SK-N-SH (cell line): ENCODE data around the gene TPH2. TPM values are rescaled to one million over a fixed set of nuclear protein-coding genes. Genes with fewer than 3 reads are reported as not detected.

Experiments used
- CTCF ChIA-PET: fragments of 300-600, 350-600 bp; formaldehyde crosslinking; extraction: SDS; loops from one replicate; lab custom pipeline; 2021; lab: Yijun Ruan, JAX
- POLR2A ChIA-PET: fragments of 350-600 bp; sonication (Branson Sonifier 250); formaldehyde crosslinking; extraction: SDS; loops from one replicate; lab custom pipeline; 2020; ENCODE audit warnings: antibody characterized with exemption, inconsistent platforms; lab: Yijun Ruan, JAX
- DNase-seq: peaks from one replicate; pipeline ENCODE4 v3.0.0; 2012
- H2AFZ ChIP-seq: fragments of 200-600 bp; sonication (generic); 2 replicates; pipeline ENCODE4 v1.8.1; 2016; ENCODE audit warnings: antibody characterized with exemption, mild to moderate bottlenecking, low read depth
- H3F3A ChIP-seq: fragments of 200-600 bp; sonication (generic); replicated peaks from 2 replicates; pipeline ENCODE3; 2016; ENCODE audit warnings: antibody characterized with exemption, mild to moderate bottlenecking; ENCODE audit not compliant: insufficient read depth
- H3K27ac ChIP-seq, 2 experiments: fragments of 200-500 bp in 1 of 2; fragments of 200-600 bp in 1 of 2; sonication (Bioruptor generic) in 1 of 2; sonication (generic), shearing (Covaris generic) in 1 of 2; 2 replicates each; pipeline versions ENCODE4 v1.5.1 to v1.6.1; 2014 to 2016; ENCODE audit warnings: low read depth in 2 of 2, inconsistent platforms in 1 of 2, low read length in 1 of 2, mild to moderate bottlenecking in 1 of 2, mixed read lengths in 1 of 2
- H3K27me3 ChIP-seq: fragments of 200-600 bp; sonication (generic), shearing (Covaris generic); 2 replicates; pipeline ENCODE4 v1.6.1; 2016; ENCODE audit warnings: mixed run types; ENCODE audit not compliant: insufficient read depth
- H3K36me3 ChIP-seq, 2 experiments: fragments of 200-500 bp in 1 of 2; fragments of 200-600 bp in 1 of 2; sonication (Bioruptor generic) in 1 of 2; sonication (generic) in 1 of 2; replicated peaks in 1 of 2; 2 replicates each; pipeline versions ENCODE3 to v1.5.1; 2014 to 2016; ENCODE audit warnings: low read length in 1 of 2, mild to moderate bottlenecking in 1 of 2; ENCODE audit not compliant: insufficient read depth in 2 of 2, control insufficient read depth in 1 of 2
- H3K4me1 ChIP-seq, 2 experiments: fragments of 200-500 bp in 1 of 2; fragments of 200-600 bp in 1 of 2; sonication (Bioruptor generic) in 1 of 2; sonication (generic), shearing (Covaris generic) in 1 of 2; 2 replicates each; pipeline versions ENCODE4 v1.5.1 to v1.6.1; 2014 to 2016; ENCODE audit warnings: low read depth in 1 of 2, low read length in 1 of 2, mixed run types in 1 of 2; ENCODE audit not compliant: insufficient read depth in 2 of 2, control insufficient read depth in 1 of 2
- H3K4me2 ChIP-seq: fragments of 200-600 bp; sonication (generic), shearing (Covaris generic); 2 replicates; pipeline ENCODE4 v1.6.1; 2017; ENCODE audit warnings: mixed run types
- H3K4me3 ChIP-seq, 2 experiments: fragments of 200-500 bp in 1 of 2; fragments of 200-600 bp in 1 of 2; sonication (Bioruptor generic) in 1 of 2; sonication (generic), shearing (Covaris generic) in 1 of 2; 2 replicates each; pipeline versions ENCODE4 v1.5.1 to v1.8.1; 2014 to 2016; ENCODE audit warnings: low read depth in 2 of 2, inconsistent platforms in 1 of 2, low read length in 1 of 2, mild to moderate bottlenecking in 1 of 2, mixed read lengths in 1 of 2, moderate library complexity in 1 of 2
- H3K79me2 ChIP-seq: fragments of 200-600 bp; sonication (generic); 2 replicates; pipeline ENCODE4 v1.8.1; 2017; ENCODE audit warnings: mild to moderate bottlenecking; ENCODE audit not compliant: insufficient read depth
- H3K9ac ChIP-seq: fragments of 200-600 bp; sonication (generic); 2 replicates; pipeline ENCODE4 v1.6.1; 2017; ENCODE audit warnings: mixed run types
- H3K9me2 ChIP-seq: fragments of 200-600 bp; sonication (generic); 2 replicates; pipeline ENCODE4 v1.6.1; 2017; ENCODE audit warnings: mixed run types
- H3K9me3 ChIP-seq: fragments of 200-600 bp; sonication (generic); 2 replicates; pipeline ENCODE4 v1.6.1; 2017; ENCODE audit warnings: mixed run types, mild to moderate bottlenecking, moderate library complexity
- H4K20me1 ChIP-seq: fragments of 200-600 bp; sonication (generic); 2 replicates; pipeline ENCODE4 v1.6.1; 2017; ENCODE audit warnings: mild to moderate bottlenecking, mixed run types; ENCODE audit not compliant: insufficient read depth
- ELF1 ChIP-seq: IDR thresholded peaks from 2 replicates; pipeline ENCODE4 v1.4.0; 2012
- MEF2A ChIP-seq: IDR thresholded peaks from 2 replicates; pipeline ENCODE4 v1.4.0; 2012; ENCODE audit warnings: low read depth, borderline replicate concordance
- NFIC ChIP-seq: IDR thresholded peaks from 2 replicates; pipeline ENCODE4 v1.4.0; 2012; ENCODE audit warnings: borderline replicate concordance
- TCF12 ChIP-seq: IDR thresholded peaks from 2 replicates; pipeline ENCODE4 v1.4.0; 2012
- USF1 ChIP-seq: IDR thresholded peaks from 2 replicates; pipeline ENCODE4 v1.4.0; 2012; ENCODE audit warnings: low read depth, borderline replicate concordance
- WGBS: methylation state at CpG from one replicate; pipeline ENCODE4 v1.1.6; 2017; ENCODE audit warnings: low lambda C conversion rate; 5-methylcytosine and 5-hydroxymethylcytosine counted together
- polyA plus RNA-seq, 3 experiments: library from polyadenylated mRNA; depleted of rRNA; stranded (reverse); fragments of >200 nt; gene quantifications; 2 replicates each; pipeline ENCODE4 v1.2.3, GENCODE V29; 2012

TPH2 gene
- polyA plus RNA-seq, 1 of the 3 experiments (the other 2 are of a cell fraction) = not detected

DNA sequence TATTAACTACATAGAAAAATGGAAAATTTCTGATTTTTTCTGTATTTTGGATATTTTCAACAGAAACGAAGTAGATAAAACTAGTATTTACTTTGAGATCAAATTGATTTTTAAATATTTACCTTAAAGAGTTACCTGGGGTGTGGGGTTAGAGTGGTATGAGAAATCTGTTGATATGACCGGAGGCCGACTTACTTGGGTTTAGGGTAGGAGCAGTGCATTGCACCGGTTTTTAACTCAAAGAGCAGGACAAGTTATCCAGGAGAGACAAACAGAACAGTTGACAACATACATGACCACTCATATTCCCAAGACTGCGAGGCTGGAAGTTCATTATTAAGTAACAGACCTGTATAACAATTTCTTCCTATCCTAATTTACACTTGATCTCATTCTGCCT lies 31.4 kb downstream of the TPH2 start:
- H3K9ac ChIP-seq = no peak overlapping the region
- POLR2A ChIA-PET = no interaction called here
- H3K4me3 ChIP-seq = no peak overlapping the region
- no peak overlapping the region for H3K4me2 ChIP-seq
- H3K27me3 ChIP-seq = no peaks in the 10 kb centered on the region
- no peaks in the 10 kb centered on the region for H3K9me2 ChIP-seq
- no peaks in the 10 kb centered on the region for H3K36me3 ChIP-seq
- no peak overlapping the region for H2AFZ ChIP-seq
- no peaks in the 10 kb centered on the region for H3K9me3 ChIP-seq
- DNase-seq = no peak
- no peaks in the 10 kb centered on the region for H3K4me1 ChIP-seq
- TF ChIP-seq ELF1 (no peak), NFIC (no peak)
- 45% methylated on average over 5 of the region's 5 CpGs for WGBS
- no peaks in the 10 kb centered on the region for H4K20me1 ChIP-seq
- CTCF ChIA-PET = no interaction called here
- no peaks in the 10 kb centered on the region for H3K79me2 ChIP-seq
- H3F3A ChIP-seq = no peaks in the 10 kb centered on the region
- no peak overlapping the region for H3K27ac ChIP-seq

DNA sequence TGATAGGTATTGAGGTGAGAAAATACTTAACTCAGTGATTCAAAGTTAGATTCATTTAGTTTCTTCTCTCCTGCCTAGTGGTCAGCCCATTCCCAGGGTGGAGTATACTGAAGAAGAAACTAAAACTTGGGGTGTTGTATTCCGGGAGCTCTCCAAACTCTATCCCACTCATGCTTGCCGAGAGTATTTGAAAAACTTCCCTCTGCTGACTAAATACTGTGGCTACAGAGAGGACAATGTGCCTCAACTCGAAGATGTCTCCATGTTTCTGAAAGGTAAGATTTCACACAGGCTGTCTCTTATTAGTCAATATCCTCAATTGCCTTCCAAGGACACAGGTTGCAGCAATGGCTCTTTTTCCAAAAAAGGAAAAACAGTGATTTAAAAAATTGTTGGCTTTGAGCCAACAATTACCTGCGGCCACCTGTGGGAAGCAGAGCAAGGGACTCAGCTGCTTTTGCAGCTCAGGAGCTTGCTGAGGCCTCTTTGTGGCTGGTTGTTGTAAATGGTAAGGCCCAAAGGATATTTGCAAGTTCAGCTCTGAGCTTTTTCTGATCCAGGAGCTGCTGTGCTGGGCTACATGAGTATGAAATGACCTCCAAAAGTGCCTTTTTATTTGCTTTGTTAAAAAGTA lies 33.9 kb downstream of the TPH2 start:
- Histone ChIP-seq H2AFZ (no peak overlapping the region), H4K20me1 (no peaks in the 10 kb centered on the region), H3K79me2 (no peaks in the 10 kb centered on the region), H3K36me3 (no peaks in the 10 kb centered on the region), H3F3A (no peaks in the 10 kb centered on the region), H3K9me2 (no peaks in the 10 kb centered on the region), H3K27ac (no peak overlapping the region), H3K4me2 (no peak overlapping the region), H3K27me3 (no peaks in the 10 kb centered on the region), H3K4me3 (no peak overlapping the region), H3K9me3 (no peaks in the 10 kb centered on the region), H3K9ac (no peak overlapping the region), H3K4me1 (no peaks in the 10 kb centered on the region)
- POLR2A ChIA-PET = no interaction called here
- no peak for DNase-seq
- TF ChIP-seq USF1 = no peak
- TF ChIP-seq TCF12 = no peak
- WGBS = 36% methylated on average over 4 of the region's 4 CpGs
- CTCF ChIA-PET = no interaction called here

- Histone ChIP-seq H3K4me3 (no peak overlapping the region), H3K4me2 (no peak overlapping the region), H2AFZ (no peak overlapping the region), H3K9me2 (no peaks in the 10 kb centered on the region), H3K36me3 (no peaks in the 10 kb centered on the region), H3K9ac (no peak overlapping the region), H3F3A (no peaks in the 10 kb centered on the region), H3K27ac (no peak overlapping the region), H4K20me1 (no peaks in the 10 kb centered on the region), H3K27me3 (no peaks in the 10 kb centered on the region), H3K9me3 (no peaks in the 10 kb centered on the region), H3K4me1 (no peaks in the 10 kb centered on the region), H3K79me2 (no peaks in the 10 kb centered on the region)
- WGBS = 72% methylated on average over 4 of the region's 4 CpGs
- CTCF ChIA-PET = interaction anchor here (0.6 kb wide), 1 partner anchor 31 kb away, joined by 4 read pairs; no protein-coding TSS in a partner anchor
- DNase-seq = no peak
- TF ChIP-seq MEF2A = no peak
- POLR2A ChIA-PET = no interaction called here
Observed at GRCh38 chr12:71973687-71974086, 35.0 kb downstream of the TPH2 start.
